Measurements from ENCODE around the gene GCFC2. TPM values are rescaled to one million over a fixed set of nuclear protein-coding genes. Genes with fewer than 3 reads are reported as not detected.

Gene GCFC2
- total and polyA plus RNA-seq, 2 of the 13 experiments (the other 11 are each of a cell fraction or from before 2014, with no cell fraction given): 26.8 to 49.0 TPM

DNA sequence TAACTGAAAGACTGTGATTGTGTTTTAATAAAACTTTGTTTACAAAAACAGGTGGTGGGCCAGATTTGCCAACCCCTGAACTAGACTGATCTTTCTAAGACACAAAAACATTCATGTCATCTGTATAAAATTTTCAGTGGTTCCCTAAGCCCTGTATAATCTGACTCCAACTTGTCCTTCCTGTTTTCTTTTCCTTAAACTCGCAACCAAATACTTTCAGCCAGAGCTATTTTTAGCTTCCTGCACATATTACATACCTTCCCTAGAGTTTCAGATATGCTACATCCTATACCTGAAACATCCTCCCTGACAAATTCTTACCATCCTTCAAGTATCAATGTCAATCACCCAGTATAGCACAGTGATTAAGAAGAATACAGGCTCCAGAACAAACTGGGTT, 4.8 kb downstream of the GCFC2 start (continued):
- TF ChIP-seq PRDM4 (CRISPR knock-in tag; IDR thresholded peaks at IDR 0.05; ENCODE audit: borderline replicate concordance) (no peak), CAMTA2 (CRISPR knock-in tag; IDR thresholded peaks at IDR 0.05; ENCODE audit: borderline replicate concordance) (no peak)

- Histone ChIP-seq H3K4me3 (replicated peaks in 1 of 3; ENCODE audit: insufficient read depth in 1 of 3, low read depth in 2 of 3, low read length in 3 of 3) (no peak overlapping the region), H2AFZ (ENCODE audit: low read length) (no peak overlapping the region), H3K4me2 (ENCODE audit: low read depth, low read length) (no peak overlapping the region), H3K27ac (ENCODE audit: extremely low read length, insufficient read depth, low read length) (no peak overlapping the region), H3K27me3 (ENCODE audit: control insufficient read depth in 1 of 2, insufficient read depth in 2 of 2, low read length in 2 of 2) (no peaks in the 10 kb centered on the region), H3K79me2 (ENCODE audit: insufficient read depth, low read length) (peaks cover 17% of the 10 kb centered on the region), H3K9me3 (ENCODE audit: low read length) (no peaks in the 10 kb centered on the region), H3K9ac (ENCODE audit: insufficient read depth, low read depth, low read length) (no peak overlapping the region), H3K4me1 (ENCODE audit: insufficient read depth, low read length) (peaks cover 14% of the 10 kb centered on the region), H4K20me1 (ENCODE audit: insufficient read depth, low read length) (no peaks in the 10 kb centered on the region), H3K36me3 (replicated peaks in 1 of 2; ENCODE audit: control insufficient read depth in 1 of 2, insufficient read depth in 2 of 2, low read length in 2 of 2) (peaks cover 15 to 64% of the 10 kb centered on the region in 2 experiments)
- CTCF ChIA-PET (ENCODE audit: low intra/inter-chr PET ratio, low total read pairs): no interaction called here
- POLR2A ChIA-PET: no interaction called here
- no peak for ATAC-seq
- intact Hi-C loops (cut with micrococcal nuclease; ENCODE audit: unreplicated experiment) (no loop called here), in situ Hi-C loops (cut with HindIII; ENCODE audit: extremely low pct_ligation_motif_present, low pct_unique_long_range_greater_than_20kb) (no loop called here)
- 95% methylated on average over 4 of the region's 4 CpGs for WGBS (ENCODE audit: low lambda C conversion rate)
- BruUV-seq (replicated peaks): no TSS peak
- DNase-seq (ENCODE audit: low spot score): no peak
- FAIRE-seq: no peak
- TF ChIP-seq ZNF879 (CRISPR knock-in tag; IDR thresholded peaks at IDR 0.05): no peak
- TF ChIP-seq GMEB1 (CRISPR knock-in tag; IDR thresholded peaks at IDR 0.05; ENCODE audit: borderline replicate concordance): no peak
- no peak for TF ChIP-seq ATF7-NPFF (CRISPR knock-in tag; IDR thresholded peaks at IDR 0.05; ENCODE audit: low read depth)
- TF ChIP-seq ZFP82 (CRISPR knock-in tag; IDR thresholded peaks at IDR 0.05; ENCODE audit: borderline replicate concordance): no peak
- no peak for TF ChIP-seq AKAP8 (CRISPR knock-in tag; IDR thresholded peaks at IDR 0.05)
- TF ChIP-seq SPEN (CRISPR knock-in tag; IDR thresholded peaks at IDR 0.05; ENCODE audit: low read depth): no peak
- no peak for TF ChIP-seq SSRP1 (CRISPR knock-in tag; IDR thresholded peaks at IDR 0.05)
- TF ChIP-seq ZNF577 (CRISPR knock-in tag; IDR thresholded peaks at IDR 0.05; ENCODE audit: borderline replicate concordance, low read depth): no peak
- TF ChIP-seq IRX3 (CRISPR knock-in tag; IDR thresholded peaks at IDR 0.05; ENCODE audit: borderline replicate concordance, low read depth): no peak
- no peak for TF ChIP-seq SYNCRIP (IDR thresholded peaks at IDR 0.05; ENCODE audit: insufficient read depth, low read depth, low read length)
- TF ChIP-seq, protein P1, sequence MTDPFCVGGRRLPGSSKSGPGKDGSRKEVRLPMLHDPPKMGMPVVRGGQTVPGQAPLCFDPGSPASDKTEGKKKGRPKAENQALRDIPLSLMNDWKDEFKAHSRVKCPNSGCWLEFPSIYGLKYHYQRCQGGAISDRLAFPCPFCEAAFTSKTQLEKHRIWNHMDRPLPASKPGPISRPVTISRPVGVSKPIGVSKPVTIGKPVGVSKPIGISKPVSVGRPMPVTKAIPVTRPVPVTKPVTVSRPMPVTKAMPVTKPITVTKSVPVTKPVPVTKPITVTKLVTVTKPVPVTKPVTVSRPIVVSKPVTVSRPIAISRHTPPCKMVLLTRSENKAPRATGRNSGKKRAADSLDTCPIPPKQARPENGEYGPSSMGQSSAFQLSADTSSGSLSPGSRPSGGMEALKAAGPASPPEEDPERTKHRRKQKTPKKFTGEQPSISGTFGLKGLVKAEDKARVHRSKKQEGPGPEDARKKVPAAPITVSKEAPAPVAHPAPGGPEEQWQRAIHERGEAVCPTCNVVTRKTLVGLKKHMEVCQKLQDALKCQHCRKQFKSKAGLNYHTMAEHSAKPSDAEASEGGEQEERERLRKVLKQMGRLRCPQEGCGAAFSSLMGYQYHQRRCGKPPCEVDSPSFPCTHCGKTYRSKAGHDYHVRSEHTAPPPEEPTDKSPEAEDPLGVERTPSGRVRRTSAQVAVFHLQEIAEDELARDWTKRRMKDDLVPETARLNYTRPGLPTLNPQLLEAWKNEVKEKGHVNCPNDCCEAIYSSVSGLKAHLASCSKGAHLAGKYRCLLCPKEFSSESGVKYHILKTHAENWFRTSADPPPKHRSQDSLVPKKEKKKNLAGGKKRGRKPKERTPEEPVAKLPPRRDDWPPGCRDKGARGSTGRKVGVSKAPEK (CRISPR knock-in tag; IDR thresholded peaks at IDR 0.05; ENCODE audit: borderline replicate concordance): no peak
- no peak for TF ChIP-seq ZBTB34 (CRISPR knock-in tag; IDR thresholded peaks at IDR 0.05)
These were observed 7.0 kb downstream of the GCFC2 start for GRCh38 chr2:75703589-75704287.
